Neutrophil (primary cell): Measurements from ENCODE around the gene CDK3.
A peak's percentile ranks its signal among the peaks of the same experiment; 100 is the strongest.

Experiments
- H3K27ac ChIP-seq: fragments of 200-600 bp; sonication (generic); 2 replicates; pipeline ENCODE4 v1.5.1; 2016; ENCODE audit warnings: mild to moderate bottlenecking, moderate library complexity
- H3K27me3 ChIP-seq: fragments of 200-600 bp; sonication (generic); 2 replicates; pipeline ENCODE4 v1.6.0; 2016; ENCODE audit warnings: mild to moderate bottlenecking
- H3K36me3 ChIP-seq: fragments of 200-600 bp; sonication (generic); 2 replicates; pipeline ENCODE4 v1.5.1; 2017
- H3K4me1 ChIP-seq, 2 experiments: fragments of 200-600 bp in 1 of 2; sonication (generic) in 1 of 2; 1 replicate in 1 of 2; 2 replicates in 1 of 2; pipeline versions ENCODE4 v1.5.1 to v1.6.1; 2013 to 2016; ENCODE audit warnings: low read depth in 1 of 2, low read length in 1 of 2, mild to moderate bottlenecking in 1 of 2, moderate library complexity in 1 of 2; ENCODE audit not compliant: control insufficient read depth in 1 of 2, insufficient read depth in 1 of 2
- H3K4me3 ChIP-seq, 2 experiments: fragments of 200-600 bp in 1 of 2; sonication (generic) in 1 of 2; 1 replicate in 1 of 2; 2 replicates in 1 of 2; pipeline ENCODE4 v1.5.1; 2013 to 2016; ENCODE audit warnings: low read depth in 1 of 2, low read length in 1 of 2, mild to moderate bottlenecking in 1 of 2, moderate library complexity in 1 of 2
- H3K9me3 ChIP-seq: fragments of 200-600 bp; sonication (generic); 2 replicates; pipeline ENCODE4 v1.5.1; 2016
- TF ChIP-seq, protein P1 (sequence below): fragments of 200-600 bp; sonication (generic); IDR thresholded peaks from 2 replicates; pipeline ENCODE4 v1.5.1; 2016; ENCODE audit warnings: antibody characterized with exemption

The CDK3 gene

GRCh38 chr17:75998327-75998795 is 2.3 kb upstream of the CDK3 start:
- Histone ChIP-seq H3K9me3 (no peaks in the 10 kb centered on the region), H3K4me1 (peaks cover 20 to 23% of the 10 kb centered on the region in 2 experiments), H3K27me3 (no peaks in the 10 kb centered on the region), H3K4me3 (no peak overlapping the region), H3K27ac (peak overlapping the region; percentile 2), H3K36me3 (peaks cover 9% of the 10 kb centered on the region)
- TF ChIP-seq, protein P1, sequence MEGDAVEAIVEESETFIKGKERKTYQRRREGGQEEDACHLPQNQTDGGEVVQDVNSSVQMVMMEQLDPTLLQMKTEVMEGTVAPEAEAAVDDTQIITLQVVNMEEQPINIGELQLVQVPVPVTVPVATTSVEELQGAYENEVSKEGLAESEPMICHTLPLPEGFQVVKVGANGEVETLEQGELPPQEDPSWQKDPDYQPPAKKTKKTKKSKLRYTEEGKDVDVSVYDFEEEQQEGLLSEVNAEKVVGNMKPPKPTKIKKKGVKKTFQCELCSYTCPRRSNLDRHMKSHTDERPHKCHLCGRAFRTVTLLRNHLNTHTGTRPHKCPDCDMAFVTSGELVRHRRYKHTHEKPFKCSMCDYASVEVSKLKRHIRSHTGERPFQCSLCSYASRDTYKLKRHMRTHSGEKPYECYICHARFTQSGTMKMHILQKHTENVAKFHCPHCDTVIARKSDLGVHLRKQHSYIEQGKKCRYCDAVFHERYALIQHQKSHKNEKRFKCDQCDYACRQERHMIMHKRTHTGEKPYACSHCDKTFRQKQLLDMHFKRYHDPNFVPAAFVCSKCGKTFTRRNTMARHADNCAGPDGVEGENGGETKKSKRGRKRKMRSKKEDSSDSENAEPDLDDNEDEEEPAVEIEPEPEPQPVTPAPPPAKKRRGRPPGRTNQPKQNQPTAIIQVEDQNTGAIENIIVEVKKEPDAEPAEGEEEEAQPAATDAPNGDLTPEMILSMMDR: no peak

- Histone ChIP-seq H3K36me3 (peaks cover 19% of the 10 kb centered on the region), H3K9me3 (no peaks in the 10 kb centered on the region), H3K27ac (no peak overlapping the region), H3K4me3 (no peak overlapping the region), H3K4me1 (peaks cover 20 to 23% of the 10 kb centered on the region in 2 experiments), H3K27me3 (no peaks in the 10 kb centered on the region)
- TF ChIP-seq, protein P1: peak; percentile 82
Measured at GRCh38 chr17:76000016-76000754, 470 bp upstream of the CDK3 start.

- Histone ChIP-seq H3K36me3 (peaks cover 24% of the 10 kb centered on the region), H3K27ac (no peak overlapping the region), H3K9me3 (no peaks in the 10 kb centered on the region), H3K27me3 (no peaks in the 10 kb centered on the region), H3K4me3 (no peak overlapping the region), H3K4me1 (peaks cover 10 to 11% of the 10 kb centered on the region in 2 experiments)
- TF ChIP-seq, protein P1: no peak
Measured at GRCh38 chr17:76002100-76002499, 1.4 kb downstream of the CDK3 start.

- Histone ChIP-seq H3K27me3 (no peaks in the 10 kb centered on the region), H3K4me1 (peaks cover 0 to 5% of the 10 kb centered on the region in 2 experiments), H3K9me3 (no peaks in the 10 kb centered on the region), H3K27ac (no peak overlapping the region), H3K4me3 (no peak overlapping the region), H3K36me3 (peaks cover 24% of the 10 kb centered on the region)
- TF ChIP-seq, protein P1: no peak
Measured at GRCh38 chr17:76003915-76004314, 3.3 kb downstream of the CDK3 start.

DNA sequence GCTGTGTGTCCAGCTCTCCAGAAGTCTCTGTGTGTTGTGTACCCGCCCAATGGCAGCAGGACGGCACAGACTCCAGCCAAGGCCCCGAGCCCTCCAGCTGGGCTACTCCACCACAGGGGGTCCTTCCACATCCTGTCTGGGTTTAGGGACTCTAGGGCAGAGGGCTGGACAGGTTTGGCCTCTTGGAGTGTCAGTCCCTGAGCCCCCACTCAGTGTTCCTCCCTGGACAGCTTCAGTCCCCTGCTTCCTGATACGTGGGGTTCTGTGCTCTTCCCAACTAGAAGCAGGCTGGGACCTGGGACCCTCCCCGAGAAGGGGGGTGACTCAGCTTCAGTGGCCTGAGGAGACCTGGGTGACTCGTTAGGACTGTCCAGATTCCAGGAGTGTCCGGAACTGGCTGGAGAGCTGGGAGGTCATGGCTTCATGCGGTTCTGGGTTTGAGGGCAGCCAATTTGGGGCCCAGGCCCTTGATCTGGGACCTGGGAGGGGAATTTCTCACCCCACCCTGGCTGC is 4.2 kb downstream of the CDK3 start:
- H3K27ac ChIP-seq: no peak overlapping the region
- no peaks in the 10 kb centered on the region for H3K9me3 ChIP-seq
- TF ChIP-seq, protein P1: no peak
- peaks cover 0 to 5% of the 10 kb centered on the region in 2 experiments for H3K4me1 ChIP-seq
- no peak overlapping the region for H3K4me3 ChIP-seq
- H3K36me3 ChIP-seq: peaks cover 24% of the 10 kb centered on the region
- no peaks in the 10 kb centered on the region for H3K27me3 ChIP-seq
